Measurements from ENCODE around the gene ZGPAT.

The ZGPAT gene

DNA sequence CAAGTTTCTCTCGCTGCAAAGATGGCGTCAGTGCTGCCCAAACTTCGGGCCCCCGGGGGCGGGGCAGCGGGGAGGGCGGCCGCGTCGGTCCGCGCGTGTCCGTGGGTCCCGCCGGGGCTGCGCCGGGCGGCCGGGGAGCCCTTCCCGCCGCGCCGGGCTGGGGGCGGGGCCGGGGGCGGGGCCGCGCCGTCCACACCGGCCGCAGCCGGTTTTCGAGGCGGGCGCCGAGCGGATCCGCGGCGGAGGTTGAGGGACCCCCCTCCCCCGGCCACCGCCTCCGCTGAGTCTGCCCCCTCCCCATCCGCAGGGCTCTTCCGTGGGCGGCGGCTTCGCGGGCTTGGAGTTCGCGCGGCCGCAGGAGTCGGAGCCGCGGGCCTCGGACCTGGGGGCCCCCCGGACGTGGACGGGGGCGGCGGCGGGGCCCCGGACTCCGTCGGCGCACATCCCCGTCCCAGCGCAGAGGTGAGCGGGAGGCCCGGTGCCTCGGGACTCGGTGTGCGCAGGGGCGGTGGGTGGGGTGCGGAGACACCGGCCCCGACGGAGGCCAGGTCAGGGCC, 32.3 kb downstream of the ZGPAT start:
- H3K27ac ChIP-seq (ENCODE audit: low read depth, low read length), result no peak overlapping the region
- 0 out of 2 replicates have a peak, but pooled peaks cover 5% of the 10 kb centered on the region for H3K36me3 ChIP-seq (ENCODE audit: control insufficient read depth, low read length)
- H3K4me2 ChIP-seq (ENCODE audit: low read length), result peak overlapping the region; percentile 61
- no peaks in the 10 kb centered on the region for H3K79me2 ChIP-seq (ENCODE audit: control insufficient read depth, low read length)
- peak overlapping the region; percentile 65 for H3K4me3 ChIP-seq (ENCODE audit: low read length)
- 0 out of 2 replicates have a peak, but pooled peaks cover 4% of the 10 kb centered on the region for H3F3A ChIP-seq (ENCODE audit: control insufficient read depth, insufficient read depth)
- no peaks in the 10 kb centered on the region for H3K27me3 ChIP-seq (ENCODE audit: control insufficient read depth, low read length)
- H4K20me1 ChIP-seq (ENCODE audit: control insufficient read depth, insufficient read depth, low read depth, low read length), result no peaks in the 10 kb centered on the region
- no peaks in the 10 kb centered on the region for H3K9me3 ChIP-seq (ENCODE audit: control insufficient read depth, insufficient read depth, low read length)
- TF ChIP-seq EZH2phosphoT487 (IDR thresholded peaks at IDR 0.05; ENCODE audit: borderline replicate concordance, low read length), result no peak
- TF ChIP-seq, protein P1, sequence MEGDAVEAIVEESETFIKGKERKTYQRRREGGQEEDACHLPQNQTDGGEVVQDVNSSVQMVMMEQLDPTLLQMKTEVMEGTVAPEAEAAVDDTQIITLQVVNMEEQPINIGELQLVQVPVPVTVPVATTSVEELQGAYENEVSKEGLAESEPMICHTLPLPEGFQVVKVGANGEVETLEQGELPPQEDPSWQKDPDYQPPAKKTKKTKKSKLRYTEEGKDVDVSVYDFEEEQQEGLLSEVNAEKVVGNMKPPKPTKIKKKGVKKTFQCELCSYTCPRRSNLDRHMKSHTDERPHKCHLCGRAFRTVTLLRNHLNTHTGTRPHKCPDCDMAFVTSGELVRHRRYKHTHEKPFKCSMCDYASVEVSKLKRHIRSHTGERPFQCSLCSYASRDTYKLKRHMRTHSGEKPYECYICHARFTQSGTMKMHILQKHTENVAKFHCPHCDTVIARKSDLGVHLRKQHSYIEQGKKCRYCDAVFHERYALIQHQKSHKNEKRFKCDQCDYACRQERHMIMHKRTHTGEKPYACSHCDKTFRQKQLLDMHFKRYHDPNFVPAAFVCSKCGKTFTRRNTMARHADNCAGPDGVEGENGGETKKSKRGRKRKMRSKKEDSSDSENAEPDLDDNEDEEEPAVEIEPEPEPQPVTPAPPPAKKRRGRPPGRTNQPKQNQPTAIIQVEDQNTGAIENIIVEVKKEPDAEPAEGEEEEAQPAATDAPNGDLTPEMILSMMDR (IDR thresholded peaks at IDR 0.05; ENCODE audit: low read depth, low read length, poor library complexity, severe bottlenecking), result no peak
- H3K9me2 ChIP-seq (replicated peaks; ENCODE audit: control insufficient read depth, low read length), result no peaks in the 10 kb centered on the region
- H3K4me1 ChIP-seq (ENCODE audit: control insufficient read depth, low read length), result peaks cover 42% of the 10 kb centered on the region

DNA sequence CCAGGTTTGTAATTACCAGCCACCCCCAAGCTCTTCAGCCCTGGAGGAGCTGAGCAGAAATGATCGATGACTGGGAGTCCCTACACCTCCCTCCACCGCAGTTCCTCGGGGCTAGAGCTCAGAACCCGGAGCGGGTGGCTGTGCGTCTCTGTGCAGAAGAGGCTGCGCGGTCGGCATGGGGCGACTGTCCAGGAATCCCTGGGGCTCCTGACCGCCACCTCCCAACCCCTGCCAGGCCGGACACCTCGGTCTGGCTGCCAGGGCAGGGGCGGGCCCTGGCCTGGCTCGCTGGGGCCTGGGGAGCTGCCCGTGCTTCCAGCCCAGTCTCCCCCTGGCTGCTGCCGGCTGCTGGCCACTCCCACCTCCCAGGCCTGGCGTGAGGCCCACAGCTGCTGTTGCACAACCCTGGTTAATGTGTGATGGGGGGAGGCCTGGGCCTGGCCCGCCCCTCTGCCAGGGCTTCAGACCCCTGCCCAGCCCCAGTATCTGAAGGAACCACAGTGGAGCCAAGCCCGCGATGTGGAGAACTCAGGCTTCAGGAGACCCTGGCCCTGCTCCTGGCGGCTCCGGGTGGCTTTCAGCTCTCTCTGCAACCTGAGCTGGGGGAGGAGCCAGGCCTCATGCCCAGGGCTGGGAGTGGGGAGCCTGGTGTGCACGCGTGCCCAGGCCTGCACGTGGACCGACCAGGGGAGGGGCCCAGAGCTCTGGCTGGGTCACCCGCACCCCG, 33.0 kb downstream of the ZGPAT start:
- Histone ChIP-seq H4K20me1 (ENCODE audit: control insufficient read depth, insufficient read depth, low read depth, low read length) (no peaks in the 10 kb centered on the region), H3K79me2 (ENCODE audit: control insufficient read depth, low read length) (no peaks in the 10 kb centered on the region), H3K27ac (ENCODE audit: low read depth, low read length) (no peak overlapping the region), H3K27me3 (ENCODE audit: control insufficient read depth, low read length) (no peaks in the 10 kb centered on the region), H3F3A (ENCODE audit: control insufficient read depth, insufficient read depth) (0 out of 2 replicates have a peak, but pooled peaks cover 4% of the 10 kb centered on the region), H3K9me3 (ENCODE audit: control insufficient read depth, insufficient read depth, low read length) (no peaks in the 10 kb centered on the region), H3K4me2 (ENCODE audit: low read length) (peak overlapping the region; percentile 61), H3K36me3 (ENCODE audit: control insufficient read depth, low read length) (0 out of 2 replicates have a peak, but pooled peaks cover 5% of the 10 kb centered on the region), H3K9me2 (replicated peaks; ENCODE audit: control insufficient read depth, low read length) (no peaks in the 10 kb centered on the region), H3K4me1 (ENCODE audit: control insufficient read depth, low read length) (peaks cover 40% of the 10 kb centered on the region), H3K4me3 (ENCODE audit: low read length) (peak overlapping the region; percentile 65)
- TF ChIP-seq, protein P1 (IDR thresholded peaks at IDR 0.05; ENCODE audit: low read depth, low read length, poor library complexity, severe bottlenecking), result no peak
- TF ChIP-seq EZH2phosphoT487 (IDR thresholded peaks at IDR 0.05; ENCODE audit: borderline replicate concordance, low read length), result no peak

DNA sequence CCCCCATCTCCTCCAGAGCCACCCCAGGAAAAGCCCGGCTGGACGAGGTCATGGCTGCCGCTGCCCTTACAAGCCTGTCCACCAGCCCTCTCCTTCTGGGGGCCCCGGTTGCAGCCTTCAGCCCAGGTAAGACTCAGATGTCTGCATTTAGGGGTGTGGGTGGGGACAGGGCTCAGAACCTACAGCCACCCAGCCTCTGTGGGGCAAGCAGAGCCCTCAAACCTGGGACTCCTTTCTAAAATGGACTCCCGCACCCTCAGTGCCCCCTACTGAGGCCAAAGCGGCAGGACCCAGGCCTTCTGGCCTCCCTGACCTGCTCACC, 33.5 kb downstream of the ZGPAT start:
- H4K20me1 ChIP-seq (ENCODE audit: control insufficient read depth, insufficient read depth, low read depth, low read length), result no peaks in the 10 kb centered on the region
- no peaks in the 10 kb centered on the region for H3K79me2 ChIP-seq (ENCODE audit: control insufficient read depth, low read length)
- H3K9me3 ChIP-seq (ENCODE audit: control insufficient read depth, insufficient read depth, low read length), result no peaks in the 10 kb centered on the region
- H3K4me2 ChIP-seq (ENCODE audit: low read length), result no peak overlapping the region
- H3K4me1 ChIP-seq (ENCODE audit: control insufficient read depth, low read length), result peaks cover 35% of the 10 kb centered on the region
- H3K27me3 ChIP-seq (ENCODE audit: control insufficient read depth, low read length), result no peaks in the 10 kb centered on the region
- H3K4me3 ChIP-seq (ENCODE audit: low read length), result no peak overlapping the region
- H3F3A ChIP-seq (ENCODE audit: control insufficient read depth, insufficient read depth), result 0 out of 2 replicates have a peak, but pooled peaks cover 4% of the 10 kb centered on the region
- no peak overlapping the region for H3K27ac ChIP-seq (ENCODE audit: low read depth, low read length)
- H3K36me3 ChIP-seq (ENCODE audit: control insufficient read depth, low read length), result 0 out of 2 replicates have a peak, but pooled peaks cover 3% of the 10 kb centered on the region
- TF ChIP-seq, protein P1 (IDR thresholded peaks at IDR 0.05; ENCODE audit: low read depth, low read length, poor library complexity, severe bottlenecking), result no peak
- no peak for TF ChIP-seq EZH2phosphoT487 (IDR thresholded peaks at IDR 0.05; ENCODE audit: borderline replicate concordance, low read length)
- no peaks in the 10 kb centered on the region for H3K9me2 ChIP-seq (replicated peaks; ENCODE audit: control insufficient read depth, low read length)

Measured in DOHH2 (cell line).